ENCODE data around the gene PPP1R14C.

The PPP1R14C gene

DNA sequence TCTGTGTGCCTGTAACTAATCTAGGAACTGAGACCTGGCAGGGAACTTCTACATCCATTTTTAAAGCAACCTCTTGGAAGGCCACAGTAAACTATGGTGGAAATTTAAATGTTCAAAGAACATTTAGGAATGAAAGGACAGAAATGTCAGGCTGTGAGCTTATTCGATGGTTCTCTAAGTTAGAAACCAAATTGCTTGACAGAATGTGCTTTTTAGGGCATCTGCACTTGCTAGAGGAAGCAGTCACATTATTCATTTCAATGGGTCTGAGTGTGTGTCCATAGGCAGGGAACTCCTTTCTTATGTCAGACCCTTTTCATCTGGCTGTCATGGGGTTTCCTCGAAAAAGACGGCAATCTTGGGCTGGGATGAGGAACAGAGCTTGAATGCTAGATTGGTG, 84.4 kb downstream of the PPP1R14C start:
- Histone ChIP-seq H3K4me3 (ENCODE audit: low read length in 2 of 2) (no peak overlapping the region), H2AFZ (ENCODE audit: low read length) (no peak overlapping the region), H3K27ac (replicated peaks; ENCODE audit: low read length) (no peak overlapping the region), H2AK5ac (ENCODE audit: low read depth, low read length) (no peak overlapping the region), H3K18ac (ENCODE audit: low read length) (no peak overlapping the region), H2BK120ac (ENCODE audit: low read depth, low read length) (no peak overlapping the region), H3K27me3 (ENCODE audit: control insufficient read depth in 3 of 3, insufficient read depth in 3 of 3, low read depth in 1 of 3, low read length in 3 of 3) (no peaks in the 10 kb centered on the region), H3K9me3 (replicated peaks in 1 of 2; ENCODE audit: control insufficient read depth in 2 of 2, insufficient read depth in 1 of 2, low read depth in 1 of 2, low read length in 2 of 2) (peaks cover 0 to 9% of the 10 kb centered on the region in 2 donors), H3K4me2 (ENCODE audit: insufficient read depth, low read length, poor library complexity, severe bottlenecking) (no peak overlapping the region), H2BK5ac (ENCODE audit: low read length) (no peak overlapping the region), H4K8ac (ENCODE audit: low read depth, low read length) (no peak overlapping the region), H4K91ac (ENCODE audit: low read depth, low read length, poor library complexity) (no peak overlapping the region), H3K9ac (ENCODE audit: low read depth, low read length, poor library complexity) (no peak overlapping the region), H3K4me1 (ENCODE audit: control insufficient read depth in 2 of 2, insufficient read depth in 1 of 2, low read depth in 1 of 2, low read length in 2 of 2) (peaks cover 0 to 9% of the 10 kb centered on the region in 2 donors), H2BK15ac (ENCODE audit: low read length) (no peak overlapping the region), H3K23ac (ENCODE audit: low read depth, low read length, poor library complexity) (no peak overlapping the region), H3K4ac (ENCODE audit: low read length) (no peak overlapping the region), H2BK12ac (ENCODE audit: low read length) (no peak overlapping the region), H3K14ac (ENCODE audit: low read length) (no peak overlapping the region), H3K79me1 (ENCODE audit: low read depth, low read length) (no peaks in the 10 kb centered on the region), H3K36me3 (replicated peaks in 1 of 2; ENCODE audit: control insufficient read depth in 2 of 2, insufficient read depth in 2 of 2, low read length in 2 of 2) (no peaks in the 10 kb centered on the region)
- DNase-seq (ENCODE audit: low spot score): no peak
- no CpG with 5 or more reads among the region's 3 CpGs for WGBS, 2 donors (ENCODE audit: extremely low coverage in 2 of 2, insufficient read length in 2 of 2, insufficient replicate concordance in 1 of 2)

GRCh38 chr6:150228072-150228733, 85.4 kb downstream of the PPP1R14C start:
- no peak overlapping the region for H2BK12ac ChIP-seq (ENCODE audit: low read length)
- no peak for DNase-seq (ENCODE audit: low spot score)
- no peak overlapping the region for H2BK15ac ChIP-seq (ENCODE audit: low read length)
- no peak overlapping the region for H3K4ac ChIP-seq (ENCODE audit: low read length)
- H2AFZ ChIP-seq (ENCODE audit: low read length): no peak overlapping the region
- H3K79me1 ChIP-seq (ENCODE audit: low read depth, low read length): no peaks in the 10 kb centered on the region
- no peak overlapping the region for H3K23ac ChIP-seq (ENCODE audit: low read depth, low read length, poor library complexity)
- peaks cover 0 to 9% of the 10 kb centered on the region in 2 donors for H3K9me3 ChIP-seq (replicated peaks in 1 of 2; ENCODE audit: control insufficient read depth in 2 of 2, insufficient read depth in 1 of 2, low read depth in 1 of 2, low read length in 2 of 2)
- no peak overlapping the region for H3K18ac ChIP-seq (ENCODE audit: low read length)
- H2BK5ac ChIP-seq (ENCODE audit: low read length): no peak overlapping the region
- no peak overlapping the region for H2AK5ac ChIP-seq (ENCODE audit: low read depth, low read length)
- no peak overlapping the region for H4K91ac ChIP-seq (ENCODE audit: low read depth, low read length, poor library complexity)
- H4K8ac ChIP-seq (ENCODE audit: low read depth, low read length): no peak overlapping the region
- peaks cover 0 to 9% of the 10 kb centered on the region in 2 donors for H3K4me1 ChIP-seq (ENCODE audit: control insufficient read depth in 2 of 2, insufficient read depth in 1 of 2, low read depth in 1 of 2, low read length in 2 of 2)
- H3K4me2 ChIP-seq (ENCODE audit: insufficient read depth, low read length, poor library complexity, severe bottlenecking): no peak overlapping the region
- no peak overlapping the region for H2BK120ac ChIP-seq (ENCODE audit: low read depth, low read length)
- no peaks in the 10 kb centered on the region for H3K27me3 ChIP-seq (ENCODE audit: control insufficient read depth in 3 of 3, insufficient read depth in 3 of 3, low read depth in 1 of 3, low read length in 3 of 3)
- H3K14ac ChIP-seq (ENCODE audit: low read length): no peak overlapping the region
- H3K36me3 ChIP-seq (replicated peaks in 1 of 2; ENCODE audit: control insufficient read depth in 2 of 2, insufficient read depth in 2 of 2, low read length in 2 of 2): no peaks in the 10 kb centered on the region
- no peak overlapping the region for H3K9ac ChIP-seq (ENCODE audit: low read depth, low read length, poor library complexity)
- H3K4me3 ChIP-seq (ENCODE audit: low read length in 2 of 2): no peak overlapping the region
- WGBS, 2 donors (ENCODE audit: extremely low coverage in 2 of 2, insufficient read length in 2 of 2, insufficient replicate concordance in 1 of 2): no CpG with 5 or more reads among the region's 5 CpGs
- H3K27ac ChIP-seq (replicated peaks; ENCODE audit: low read length): no peak overlapping the region

DNA sequence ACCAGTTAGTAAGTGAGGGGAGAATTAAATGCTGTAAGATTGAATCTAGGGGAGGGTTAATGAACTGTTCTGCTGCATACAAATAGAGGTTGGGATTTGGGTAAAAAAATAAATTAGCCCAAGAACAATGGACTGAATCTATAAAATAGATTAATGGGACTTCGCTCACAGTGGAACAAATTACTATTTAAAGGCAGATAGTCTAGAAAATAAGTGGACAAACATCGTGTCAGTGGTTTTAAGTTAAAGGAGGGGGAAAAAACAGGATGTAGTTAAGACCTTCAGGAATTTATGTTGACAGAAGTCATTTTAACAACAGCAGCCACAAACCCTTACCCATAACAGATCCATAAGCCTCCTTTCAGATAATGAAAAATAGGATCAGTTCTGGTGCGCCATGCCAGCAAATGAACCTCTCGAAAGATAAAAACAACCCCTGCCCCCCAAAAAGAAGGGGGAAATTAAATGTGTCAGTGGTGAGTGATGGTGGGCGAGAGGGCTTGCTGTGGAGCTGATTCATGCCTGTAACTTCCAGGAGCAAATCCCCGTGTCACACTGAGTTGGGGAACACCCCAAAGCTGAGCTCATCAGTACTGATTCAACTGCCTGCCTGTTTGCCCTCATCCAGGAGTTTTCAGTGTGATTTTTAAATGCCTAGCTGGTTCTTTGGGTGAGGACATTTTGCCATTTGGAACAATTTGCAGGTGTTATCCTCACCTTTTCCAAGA, 86.8 kb downstream of the PPP1R14C start:
- DNase-seq (ENCODE audit: low spot score): no peak

DNA sequence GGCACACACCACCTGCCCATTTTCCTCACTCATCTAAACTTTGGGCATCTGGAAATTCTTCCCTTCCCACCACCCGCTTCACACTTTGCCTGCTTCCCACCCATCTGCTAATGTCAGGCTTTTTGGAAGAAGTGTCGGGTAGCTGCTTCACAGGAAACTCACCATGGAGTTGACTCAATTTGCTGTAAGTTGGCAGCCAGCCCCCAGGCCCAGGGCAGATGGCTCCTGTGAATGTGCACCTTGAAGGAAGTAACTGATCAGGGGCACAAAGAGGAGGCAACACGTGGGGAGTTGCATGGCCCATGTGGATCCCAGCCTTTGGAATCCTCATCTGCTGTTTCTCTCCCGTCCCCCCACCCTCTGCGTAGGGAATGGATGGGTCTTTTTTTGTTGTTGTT, 87.3 kb downstream of the PPP1R14C start:
- Histone ChIP-seq H3K23ac (ENCODE audit: low read depth, low read length, poor library complexity) (no peak overlapping the region), H3K14ac (ENCODE audit: low read length) (no peak overlapping the region), H3K27me3 (ENCODE audit: control insufficient read depth in 3 of 3, insufficient read depth in 3 of 3, low read depth in 1 of 3, low read length in 3 of 3) (no peaks in the 10 kb centered on the region), H2BK5ac (ENCODE audit: low read length) (no peak overlapping the region), H2AFZ (ENCODE audit: low read length) (no peak overlapping the region), H2BK120ac (ENCODE audit: low read depth, low read length) (no peak overlapping the region), H3K4ac (ENCODE audit: low read length) (no peak overlapping the region), H3K36me3 (replicated peaks in 1 of 2; ENCODE audit: control insufficient read depth in 2 of 2, insufficient read depth in 2 of 2, low read length in 2 of 2) (peaks cover 0 to 7% of the 10 kb centered on the region in 2 donors), H4K8ac (ENCODE audit: low read depth, low read length) (no peak overlapping the region), H3K79me1 (ENCODE audit: low read depth, low read length) (no peaks in the 10 kb centered on the region), H2BK15ac (ENCODE audit: low read length) (no peak overlapping the region), H3K27ac (replicated peaks; ENCODE audit: low read length) (no peak overlapping the region), H3K9me3 (replicated peaks in 1 of 2; ENCODE audit: control insufficient read depth in 2 of 2, insufficient read depth in 1 of 2, low read depth in 1 of 2, low read length in 2 of 2) (peaks cover 0 to 7% of the 10 kb centered on the region in 2 donors), H3K4me1 (ENCODE audit: control insufficient read depth in 2 of 2, insufficient read depth in 1 of 2, low read depth in 1 of 2, low read length in 2 of 2) (peaks cover 0 to 9% of the 10 kb centered on the region in 2 donors), H3K4me2 (ENCODE audit: insufficient read depth, low read length, poor library complexity, severe bottlenecking) (no peak overlapping the region), H2AK5ac (ENCODE audit: low read depth, low read length) (no peak overlapping the region), H2BK12ac (ENCODE audit: low read length) (no peak overlapping the region), H3K4me3 (ENCODE audit: low read length in 2 of 2) (no peak overlapping the region), H4K91ac (ENCODE audit: low read depth, low read length, poor library complexity) (no peak overlapping the region), H3K18ac (ENCODE audit: low read length) (no peak overlapping the region), H3K9ac (ENCODE audit: low read depth, low read length, poor library complexity) (no peak overlapping the region)
- no CpG with 5 or more reads among the region's 5 CpGs for WGBS, 2 donors (ENCODE audit: extremely low coverage in 2 of 2, insufficient read length in 2 of 2, insufficient replicate concordance in 1 of 2)
- DNase-seq (ENCODE audit: low spot score): no peak

More for the DNA sequence above, 86.8 kb downstream of the PPP1R14C start:
- Histone ChIP-seq H3K4ac (ENCODE audit: low read length) (no peak overlapping the region), H3K14ac (ENCODE audit: low read length) (no peak overlapping the region), H4K91ac (ENCODE audit: low read depth, low read length, poor library complexity) (no peak overlapping the region), H3K27me3 (ENCODE audit: control insufficient read depth in 3 of 3, insufficient read depth in 3 of 3, low read depth in 1 of 3, low read length in 3 of 3) (no peaks in the 10 kb centered on the region), H3K23ac (ENCODE audit: low read depth, low read length, poor library complexity) (no peak overlapping the region), H3K4me1 (ENCODE audit: control insufficient read depth in 2 of 2, insufficient read depth in 1 of 2, low read depth in 1 of 2, low read length in 2 of 2) (peaks cover 0 to 9% of the 10 kb centered on the region in 2 donors), H3K79me1 (ENCODE audit: low read depth, low read length) (no peaks in the 10 kb centered on the region), H3K9ac (ENCODE audit: low read depth, low read length, poor library complexity) (no peak overlapping the region), H2AK5ac (ENCODE audit: low read depth, low read length) (no peak overlapping the region), H3K4me3 (ENCODE audit: low read length in 2 of 2) (no peak overlapping the region), H2BK120ac (ENCODE audit: low read depth, low read length) (no peak overlapping the region), H2BK12ac (ENCODE audit: low read length) (no peak overlapping the region), H2AFZ (ENCODE audit: low read length) (no peak overlapping the region), H3K36me3 (replicated peaks in 1 of 2; ENCODE audit: control insufficient read depth in 2 of 2, insufficient read depth in 2 of 2, low read length in 2 of 2) (peaks cover 0 to 7% of the 10 kb centered on the region in 2 donors), H3K27ac (replicated peaks; ENCODE audit: low read length) (no peak overlapping the region), H3K9me3 (replicated peaks in 1 of 2; ENCODE audit: control insufficient read depth in 2 of 2, insufficient read depth in 1 of 2, low read depth in 1 of 2, low read length in 2 of 2) (peaks cover 0 to 7% of the 10 kb centered on the region in 2 donors), H2BK15ac (ENCODE audit: low read length) (no peak overlapping the region), H2BK5ac (ENCODE audit: low read length) (no peak overlapping the region), H3K4me2 (ENCODE audit: insufficient read depth, low read length, poor library complexity, severe bottlenecking) (no peak overlapping the region), H3K18ac (ENCODE audit: low read length) (no peak overlapping the region), H4K8ac (ENCODE audit: low read depth, low read length) (no peak overlapping the region)
- no CpG with 5 or more reads among the region's 6 CpGs for WGBS, 2 donors (ENCODE audit: extremely low coverage in 2 of 2, insufficient read length in 2 of 2, insufficient replicate concordance in 1 of 2)
